ENCODE results near the gene CEMIP2. TPM values are rescaled to one million over a fixed set of nuclear protein-coding genes. Genes with fewer than 3 reads are reported as not detected.

CEMIP2 gene
- polyA plus RNA-seq, 6 donors from 2014 or later, result 28.7 to 51.7 (median 41.8) TPM

- peak overlapping the region in 1 of 6 donors; percentile 60 for H3K27ac Mint-ChIP-seq
These were observed 13.1 kb downstream of the CEMIP2 start for GRCh38 chr9:71755230-71755629.

GRCh38 chr9:71754151-71754550 lies 14.2 kb downstream of the CEMIP2 start:
- ATAC-seq (ENCODE audit: low read depth in 2 of 2) (no peak), DNase-seq (no peak)
- Mint-ChIP-seq H3K4me3 (no peak overlapping the region), H3K27ac (peak overlapping the region in 1 of 6 donors; percentile 24), H3K36me3 (no peaks in the 10 kb centered on the region), H3K27me3 (no peaks in the 10 kb centered on the region), H3K9me3 (no peaks in the 10 kb centered on the region), H3K4me1 (peaks cover 48 to 74% (median 58%) of the 10 kb centered on the region in 3 donors)

More at GRCh38 chr9:71755230-71755629, 13.1 kb downstream of the CEMIP2 start:
- Mint-ChIP-seq H3K4me1 (peaks cover 53 to 74% (median 63%) of the 10 kb centered on the region in 3 donors), H3K9me3 (no peaks in the 10 kb centered on the region), H3K36me3 (no peaks in the 10 kb centered on the region), H3K27me3 (no peaks in the 10 kb centered on the region), H3K4me3 (no peak overlapping the region)
- DNase-seq, result no peak
- ATAC-seq (ENCODE audit: low read depth in 2 of 2), result no peak

GRCh38 chr9:71752928-71753327 lies 15.4 kb downstream of the CEMIP2 start:
- peaks cover 45 to 70% (median 52%) of the 10 kb centered on the region in 3 donors for H3K4me1 Mint-ChIP-seq

GRCh38 chr9:71752352-71752751 lies 16.0 kb downstream of the CEMIP2 start:
- H3K4me3 Mint-ChIP-seq, result peak overlapping the region in 2 of 8 donors; percentile 18 to 47
- ATAC-seq (ENCODE audit: low read depth in 2 of 2) (no peak), DNase-seq (no peak)
- H3K36me3 Mint-ChIP-seq, result peaks cover 0 to 11% of the 10 kb centered on the region in 2 donors
- H3K9me3 Mint-ChIP-seq, result no peaks in the 10 kb centered on the region
- no peaks in the 10 kb centered on the region for H3K27me3 Mint-ChIP-seq
- H3K4me1 Mint-ChIP-seq, result peaks cover 49 to 70% (median 52%) of the 10 kb centered on the region in 3 donors
- H3K27ac Mint-ChIP-seq, result peak overlapping the region in 4 of 6 donors; percentile 44 to 77 (median 64)

More at GRCh38 chr9:71752928-71753327, 15.4 kb downstream of the CEMIP2 start:
- ATAC-seq (ENCODE audit: low read depth in 2 of 2) (no peak), DNase-seq (no peak)
- H3K9me3 Mint-ChIP-seq, result no peaks in the 10 kb centered on the region
- H3K4me3 Mint-ChIP-seq, result peak overlapping the region in 2 of 8 donors; percentile 18 to 61
- peak overlapping the region in 4 of 6 donors; percentile 56 to 77 (median 70) for H3K27ac Mint-ChIP-seq
- H3K27me3 Mint-ChIP-seq, result no peaks in the 10 kb centered on the region
- peaks cover 0 to 7% of the 10 kb centered on the region in 2 donors for H3K36me3 Mint-ChIP-seq

- ATAC-seq (ENCODE audit: low read depth in 2 of 2), result no peak
- no peak overlapping the region for H3K4me3 Mint-ChIP-seq
- H3K4me1 Mint-ChIP-seq, result peaks cover 37 to 52% (median 39%) of the 10 kb centered on the region in 3 donors
- peak overlapping the region in 5 of 6 donors; percentile 31 to 80 (median 50) for H3K27ac Mint-ChIP-seq
- peaks cover 9 to 20% of the 10 kb centered on the region in 2 donors for H3K36me3 Mint-ChIP-seq
- no peaks in the 10 kb centered on the region for H3K9me3 Mint-ChIP-seq
- no peaks in the 10 kb centered on the region for H3K27me3 Mint-ChIP-seq
- DNase-seq, result no peak
These were observed 20.0 kb downstream of the CEMIP2 start for GRCh38 chr9:71748280-71748743.

- ATAC-seq (ENCODE audit: low read depth in 2 of 2), result peak in 1 of 2 donors; percentile 37
- Mint-ChIP-seq H3K27ac (peak overlapping the region in 2 of 6 donors; percentile 50 to 53), H3K9me3 (no peaks in the 10 kb centered on the region), H3K27me3 (no peaks in the 10 kb centered on the region), H3K4me3 (no peak overlapping the region), H3K36me3 (peaks cover 9 to 20% of the 10 kb centered on the region in 2 donors), H3K4me1 (peaks cover 33 to 52% (median 37%) of the 10 kb centered on the region in 3 donors)
- DNase-seq, result no peak
These were observed 20.7 kb downstream of the CEMIP2 start for GRCh38 chr9:71747576-71747975.

GRCh38 chr9:71746758-71747125 lies 21.6 kb downstream of the CEMIP2 start:
- DNase-seq, result no peak
- Mint-ChIP-seq H3K36me3 (peaks cover 9 to 20% of the 10 kb centered on the region in 2 donors), H3K4me3 (no peak overlapping the region), H3K9me3 (no peaks in the 10 kb centered on the region), H3K27me3 (no peaks in the 10 kb centered on the region), H3K4me1 (peaks cover 34 to 51% (median 37%) of the 10 kb centered on the region in 3 donors), H3K27ac (no peak overlapping the region)
- no peak for ATAC-seq (ENCODE audit: low read depth in 2 of 2)

GRCh38 chr9:71746023-71746757 lies 22.1 kb downstream of the CEMIP2 start:
- Mint-ChIP-seq H3K36me3 (peaks cover 9 to 20% of the 10 kb centered on the region in 2 donors), H3K27me3 (no peaks in the 10 kb centered on the region), H3K4me1 (peaks cover 33 to 47% (median 37%) of the 10 kb centered on the region in 3 donors), H3K9me3 (no peaks in the 10 kb centered on the region), H3K27ac (peak overlapping the region in 1 of 6 donors; percentile 21), H3K4me3 (no peak overlapping the region)
- DNase-seq (no peak), ATAC-seq (ENCODE audit: low read depth in 2 of 2) (no peak)

- H3K27ac Mint-ChIP-seq, result peak overlapping the region in 2 of 6 donors; percentile 43 to 85
- no peaks in the 10 kb centered on the region for H3K27me3 Mint-ChIP-seq
- no peak for DNase-seq
- H3K36me3 Mint-ChIP-seq, result peaks cover 9 to 27% of the 10 kb centered on the region in 2 donors
- H3K4me3 Mint-ChIP-seq, result no peak overlapping the region
- peaks cover 30 to 42% (median 42%) of the 10 kb centered on the region in 3 donors for H3K4me1 Mint-ChIP-seq
- ATAC-seq (ENCODE audit: low read depth in 2 of 2), result no peak
- H3K9me3 Mint-ChIP-seq, result no peaks in the 10 kb centered on the region
These were observed 23.4 kb downstream of the CEMIP2 start for GRCh38 chr9:71744754-71745521.

GRCh38 chr9:71743882-71744281 lies 24.4 kb downstream of the CEMIP2 start:
- peak overlapping the region in 3 of 6 donors; percentile 26 to 62 (median 38) for H3K27ac Mint-ChIP-seq
- H3K4me1 Mint-ChIP-seq, result peaks cover 30 to 42% (median 38%) of the 10 kb centered on the region in 3 donors
- no peak overlapping the region for H3K4me3 Mint-ChIP-seq

GRCh38 chr9:71743217-71743705 lies 25.1 kb downstream of the CEMIP2 start:
- no peaks in the 10 kb centered on the region for H3K27me3 Mint-ChIP-seq

More at GRCh38 chr9:71743882-71744281, 24.4 kb downstream of the CEMIP2 start:
- ATAC-seq (ENCODE audit: low read depth in 2 of 2), result no peak
- Mint-ChIP-seq H3K9me3 (no peaks in the 10 kb centered on the region), H3K36me3 (peaks cover 9 to 33% of the 10 kb centered on the region in 2 donors), H3K27me3 (no peaks in the 10 kb centered on the region)
- no peak for DNase-seq

GRCh38 chr9:71742703-71743102 lies 25.6 kb downstream of the CEMIP2 start:
- peaks cover 21 to 34% (median 28%) of the 10 kb centered on the region in 3 donors for H3K4me1 Mint-ChIP-seq
- DNase-seq (no peak), ATAC-seq (ENCODE audit: low read depth in 2 of 2) (no peak)
- H3K27me3 Mint-ChIP-seq, result no peaks in the 10 kb centered on the region
- H3K36me3 Mint-ChIP-seq, result peaks cover 9 to 24% of the 10 kb centered on the region in 2 donors
- H3K9me3 Mint-ChIP-seq, result no peaks in the 10 kb centered on the region
- peak overlapping the region in 3 of 6 donors; percentile 42 to 65 (median 50) for H3K27ac Mint-ChIP-seq
- no peak overlapping the region for H3K4me3 Mint-ChIP-seq

More at GRCh38 chr9:71743217-71743705, 25.1 kb downstream of the CEMIP2 start:
- Mint-ChIP-seq H3K27ac (peak overlapping the region in 1 of 6 donors; percentile 62), H3K4me3 (no peak overlapping the region), H3K9me3 (no peaks in the 10 kb centered on the region), H3K4me1 (peaks cover 27 to 39% (median 33%) of the 10 kb centered on the region in 3 donors), H3K36me3 (peaks cover 9 to 29% of the 10 kb centered on the region in 2 donors)
- ATAC-seq (ENCODE audit: low read depth in 2 of 2) (no peak), DNase-seq (no peak)

Measured in naive B cell (primary cell).